Fibroblast of lung (primary cell): ENCODE data around the gene SPDYE6. TPM values are rescaled to one million over a fixed set of nuclear protein-coding genes. Genes with fewer than 3 reads are reported as not detected.
"Not testable (repeated sequence)": the region's sequence is repeated elsewhere in the genome, so short reads cannot be mapped to it uniquely, and the experiment has no call there.

ENCODE experiments used
- DNase-seq, 2 donors: peaks; one replicate each; pipeline versions ENCODE4 v3.0.0 to v3.0.0-alpha.2; 2010; ENCODE audit warnings: low read depth in 2 of 2
- H2AFZ ChIP-seq: 2 replicates; pipeline ENCODE4 v1.5.1; 2012; ENCODE audit warnings: low read length, control low read depth, inconsistent platforms
- H3K27ac ChIP-seq: 2 replicates; pipeline ENCODE4 v1.5.1; 2011; ENCODE audit warnings: low read length, control low read depth; ENCODE audit not compliant: insufficient read depth
- H3K27me3 ChIP-seq: 2 replicates; pipeline ENCODE4 v1.5.1; 2011; ENCODE audit warnings: mild to moderate bottlenecking, low read length; ENCODE audit not compliant: control insufficient read depth, insufficient read depth
- H3K36me3 ChIP-seq: 2 replicates; pipeline ENCODE4 v1.5.1; 2011; ENCODE audit warnings: low read length; ENCODE audit not compliant: control insufficient read depth, insufficient read depth
- H3K4me1 ChIP-seq: 2 replicates; pipeline ENCODE4 v1.5.1; 2011; ENCODE audit warnings: low read length; ENCODE audit not compliant: control insufficient read depth, insufficient read depth; ENCODE audit errors: extremely low read depth
- H3K4me2 ChIP-seq: 2 replicates; pipeline ENCODE4 v1.5.1; 2011; ENCODE audit warnings: low read length, control low read depth; ENCODE audit not compliant: insufficient read depth; ENCODE audit errors: extremely low read depth
- H3K4me3 ChIP-seq, 4 experiments: fragments of 200-600 bp in 1 of 4; sonication (generic) in 1 of 4; replicated peaks in 1 of 4; 2 replicates each; pipeline ENCODE4 v1.5.1; 2011 to 2016; ENCODE audit warnings: low read length in 4 of 4, low read depth in 3 of 4, mild to moderate bottlenecking in 3 of 4, control low read depth in 2 of 4, inconsistent platforms in 1 of 4, mixed read lengths in 1 of 4; ENCODE audit not compliant: insufficient read depth in 1 of 4; ENCODE audit errors: control extremely low read depth in 1 of 4
- H3K79me2 ChIP-seq: 2 replicates; pipeline ENCODE4 v1.5.1; 2012; ENCODE audit warnings: mild to moderate bottlenecking, low read length, inconsistent platforms; ENCODE audit not compliant: control insufficient read depth, insufficient read depth
- H3K9ac ChIP-seq: 2 replicates; pipeline ENCODE4 v1.5.1; 2011; ENCODE audit warnings: mild to moderate bottlenecking, low read length, control low read depth; ENCODE audit not compliant: insufficient read depth
- H3K9me3 ChIP-seq: 2 replicates; pipeline ENCODE4 v1.5.1; 2012; ENCODE audit warnings: low read depth, low read length; ENCODE audit not compliant: control insufficient read depth, insufficient read depth
- H4K20me1 ChIP-seq: 2 replicates; pipeline ENCODE4 v1.5.1; 2011; ENCODE audit warnings: low read length; ENCODE audit not compliant: control insufficient read depth, insufficient read depth; ENCODE audit errors: extremely low read depth
- EZH2 ChIP-seq: IDR thresholded peaks from 2 replicates; pipeline ENCODE4 v1.5.1; 2012; ENCODE audit warnings: low read length, control low read depth, mild to moderate bottlenecking; ENCODE audit errors: missing control alignments
- polyA plus RNA-seq, 2 donors: library from polyadenylated mRNA; depleted of rRNA in 1 of 2; stranded (reverse) in 1 of 2; unstranded in 1 of 2; fragments of >200 nt; gene quantifications; 2 replicates each; pipeline ENCODE4 v1.2.1, GENCODE V29; 2011 to 2012; ENCODE audit warnings: missing spikeins in 1 of 2
- total RNA-seq: library from RNA; depleted of rRNA; stranded (reverse); fragments of >200 nt; gene quantifications from 2 replicates; pipeline ENCODE4 v1.2.1, GENCODE V29; 2014
- TF ChIP-seq, protein P1 (sequence below), 2 donors: IDR thresholded peaks in 1 of 2; conservative IDR thresholded peaks in 1 of 2; 1 replicate in 1 of 2; 2 replicates in 1 of 2; pipeline ENCODE4 v1.5.1; 2011 to 2012; ENCODE audit warnings: low read length in 2 of 2, control low read depth in 1 of 2, inconsistent platforms in 1 of 2, low read depth in 1 of 2, mild to moderate bottlenecking in 1 of 2

Gene SPDYE6
- total and polyA plus RNA-seq, 2 donors (not counting 1 experiment from before 2014, with no cell fraction given), result not detected

DNA sequence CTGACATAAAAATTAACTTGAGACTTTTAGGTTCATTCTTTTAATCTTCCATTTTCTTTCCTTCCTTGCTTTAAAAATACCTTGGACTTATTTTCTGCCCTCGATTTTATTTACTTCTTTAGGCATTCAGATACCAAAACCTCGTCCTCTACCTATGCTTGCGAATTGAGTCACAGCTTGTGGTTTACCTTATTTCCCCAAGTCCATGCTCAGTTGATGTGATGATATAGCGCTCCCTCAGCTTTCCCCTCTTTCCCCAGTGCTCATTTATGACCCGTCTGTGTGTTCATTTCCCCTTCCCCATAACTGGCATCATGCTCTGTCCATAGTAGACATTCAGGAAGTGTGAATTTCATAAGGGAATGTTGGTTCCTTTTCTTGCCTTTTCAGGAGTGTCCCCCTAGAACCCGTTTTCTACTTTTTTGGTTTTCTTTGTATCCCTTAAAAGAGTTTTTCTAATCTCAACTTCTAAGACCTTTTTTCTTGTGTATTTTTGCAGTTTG, 20.8 kb upstream of the SPDYE6 start:
- H4K20me1 ChIP-seq, result no peaks in the 10 kb centered on the region
- TF ChIP-seq, protein P1, sequence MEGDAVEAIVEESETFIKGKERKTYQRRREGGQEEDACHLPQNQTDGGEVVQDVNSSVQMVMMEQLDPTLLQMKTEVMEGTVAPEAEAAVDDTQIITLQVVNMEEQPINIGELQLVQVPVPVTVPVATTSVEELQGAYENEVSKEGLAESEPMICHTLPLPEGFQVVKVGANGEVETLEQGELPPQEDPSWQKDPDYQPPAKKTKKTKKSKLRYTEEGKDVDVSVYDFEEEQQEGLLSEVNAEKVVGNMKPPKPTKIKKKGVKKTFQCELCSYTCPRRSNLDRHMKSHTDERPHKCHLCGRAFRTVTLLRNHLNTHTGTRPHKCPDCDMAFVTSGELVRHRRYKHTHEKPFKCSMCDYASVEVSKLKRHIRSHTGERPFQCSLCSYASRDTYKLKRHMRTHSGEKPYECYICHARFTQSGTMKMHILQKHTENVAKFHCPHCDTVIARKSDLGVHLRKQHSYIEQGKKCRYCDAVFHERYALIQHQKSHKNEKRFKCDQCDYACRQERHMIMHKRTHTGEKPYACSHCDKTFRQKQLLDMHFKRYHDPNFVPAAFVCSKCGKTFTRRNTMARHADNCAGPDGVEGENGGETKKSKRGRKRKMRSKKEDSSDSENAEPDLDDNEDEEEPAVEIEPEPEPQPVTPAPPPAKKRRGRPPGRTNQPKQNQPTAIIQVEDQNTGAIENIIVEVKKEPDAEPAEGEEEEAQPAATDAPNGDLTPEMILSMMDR (conservative IDR thresholded peaks at IDR 0.05 in 1 of 2, IDR thresholded peaks at IDR 0.05 in 1 of 2; ENCODE audit: low read depth in 1 of 2, low read length in 2 of 2), result no peak
- no peak for TF ChIP-seq EZH2
- no peak overlapping the region for H3K9ac ChIP-seq
- H2AFZ ChIP-seq, result no peak overlapping the region
- DNase-seq, result no peak
- no peaks in the 10 kb centered on the region for H3K4me1 ChIP-seq
- no peaks in the 10 kb centered on the region for H3K9me3 ChIP-seq
- H3K4me3 ChIP-seq, result no peak overlapping the region
- H3K27ac ChIP-seq, result no peak overlapping the region
- H3K36me3 ChIP-seq, result no peaks in the 10 kb centered on the region
- no peak overlapping the region for H3K4me2 ChIP-seq
- H3K79me2 ChIP-seq, result peaks cover 1% of the 10 kb centered on the region
- no peaks in the 10 kb centered on the region for H3K27me3 ChIP-seq

DNA sequence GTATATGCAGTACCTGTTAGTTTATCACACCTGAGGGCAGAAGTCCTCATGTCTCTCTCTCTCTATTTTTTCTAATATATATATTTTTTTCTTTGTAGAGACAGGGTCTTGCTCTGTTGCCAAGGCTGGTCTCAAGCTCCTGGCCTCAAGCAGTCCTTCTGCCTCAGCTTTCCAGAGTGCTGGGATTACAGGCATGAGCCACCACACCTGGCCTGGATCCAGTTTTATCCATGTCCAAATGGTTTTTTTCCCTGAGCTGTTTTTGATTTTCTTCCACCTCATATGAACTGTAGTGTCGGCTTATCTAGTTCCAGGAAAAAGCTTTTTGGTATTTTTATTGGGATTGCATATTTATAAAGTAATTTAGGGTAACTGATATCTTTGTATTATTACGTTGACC, 16.6 kb upstream of the SPDYE6 start:
- not testable (repeated sequence) for H3K4me3 ChIP-seq, DNase-seq, H4K20me1 ChIP-seq

DNA sequence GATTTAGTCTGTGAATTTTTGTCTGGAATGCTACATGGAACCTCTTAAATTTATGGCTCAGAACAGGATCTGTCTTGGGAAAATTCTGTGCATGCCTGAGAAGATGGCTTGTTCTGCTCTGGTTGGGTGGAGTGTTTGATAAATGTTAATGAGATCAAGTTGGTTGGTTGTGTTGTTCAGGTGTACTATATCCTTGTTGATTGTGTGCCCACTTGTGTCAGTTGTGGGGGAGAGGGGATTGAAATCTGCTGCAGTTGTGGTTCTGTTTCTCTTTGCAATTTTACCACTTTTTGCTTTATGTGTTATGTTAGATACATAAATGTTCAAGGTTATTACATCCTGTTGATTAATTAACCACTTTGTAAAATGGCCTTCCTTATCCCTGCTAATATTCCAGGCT, 13.8 kb upstream of the SPDYE6 start:
- not testable (repeated sequence) for H3K79me2 ChIP-seq, H3K9ac ChIP-seq, DNase-seq

More for the DNA sequence above, 16.6 kb upstream of the SPDYE6 start:
- not testable (repeated sequence) for H2AFZ ChIP-seq, H3K4me1 ChIP-seq, H3K79me2 ChIP-seq, H3K9me3 ChIP-seq, H3K27ac ChIP-seq, H3K4me2 ChIP-seq, H3K9ac ChIP-seq, H3K27me3 ChIP-seq, H3K36me3 ChIP-seq

DNA sequence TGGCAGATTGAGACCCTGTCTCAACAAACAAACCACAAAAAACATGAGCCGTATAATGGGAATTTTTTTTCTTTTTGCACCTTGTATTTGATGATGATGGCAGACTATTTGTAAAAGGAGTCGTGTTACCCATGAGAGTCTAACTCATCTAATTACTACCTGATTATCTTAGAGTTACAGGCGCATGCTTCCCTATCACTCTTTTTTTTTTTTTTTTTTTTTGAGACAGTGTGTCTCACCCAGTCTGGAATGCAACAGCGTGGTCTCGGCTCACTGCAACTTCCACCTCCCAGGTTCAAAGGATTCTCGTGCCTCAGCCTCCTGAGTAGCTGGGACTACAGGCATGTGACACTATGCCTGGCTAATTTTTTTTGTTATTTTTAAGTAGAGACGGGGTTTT, 9.1 kb upstream of the SPDYE6 start:
- H3K9me3 ChIP-seq, H3K79me2 ChIP-seq, H3K4me2 ChIP-seq, H2AFZ ChIP-seq, H3K27ac ChIP-seq, H3K4me1 ChIP-seq, H3K36me3 ChIP-seq, H3K9ac ChIP-seq, H3K27me3 ChIP-seq, H4K20me1 ChIP-seq, H3K4me3 ChIP-seq, DNase-seq: not testable (repeated sequence)

More for the DNA sequence above, 13.8 kb upstream of the SPDYE6 start:
- H3K9me3 ChIP-seq, H3K27ac ChIP-seq, H3K4me3 ChIP-seq, H2AFZ ChIP-seq, H3K4me2 ChIP-seq, H3K27me3 ChIP-seq, H4K20me1 ChIP-seq, H3K36me3 ChIP-seq, H3K4me1 ChIP-seq: not testable (repeated sequence)

DNA sequence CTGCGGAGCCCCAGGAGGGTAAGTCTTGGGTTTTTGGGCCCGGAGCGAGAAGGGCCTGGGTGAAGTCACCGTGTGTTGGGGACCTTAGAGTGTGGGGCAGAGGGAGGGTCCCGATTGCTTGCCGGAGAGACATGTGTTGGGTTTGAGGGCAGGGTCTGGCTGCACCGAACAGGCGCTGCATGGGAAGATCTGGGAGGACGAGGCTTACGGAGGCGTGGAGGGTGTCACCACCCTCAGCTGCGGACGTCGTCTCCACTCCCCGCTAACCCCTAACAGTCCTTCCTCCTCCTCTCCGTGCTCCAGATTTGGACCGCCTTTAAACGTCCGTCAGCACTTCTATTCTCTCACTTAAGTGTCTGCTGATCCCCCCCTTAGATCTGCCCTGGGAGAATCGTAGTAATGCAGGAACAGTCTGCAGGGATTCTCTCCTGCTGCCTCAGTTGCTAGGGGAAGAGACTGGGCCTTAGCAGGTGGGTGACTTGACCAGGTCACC, 8.2 kb upstream of the SPDYE6 start:
- not testable (repeated sequence) for H4K20me1 ChIP-seq, H3K36me3 ChIP-seq, DNase-seq, H3K9me3 ChIP-seq, H3K4me2 ChIP-seq, H3K27me3 ChIP-seq, H3K79me2 ChIP-seq, H3K4me1 ChIP-seq, H2AFZ ChIP-seq
- Histone ChIP-seq H3K9ac (peak overlapping the region; percentile 86), H3K27ac (peak overlapping the region; percentile 76), H3K4me3 (peak overlapping the region; percentile 49 to 67 (median 58))
